Upper lobe of left lung (tissue), 6 donors: ENCODE results near the gene FAM171A1. TPM values are rescaled to one million over a fixed set of nuclear protein-coding genes. Genes with fewer than 3 reads are reported as not detected.

Experiments
- ATAC-seq, 2 donors: fragments of 200-7000 bp; cut with Tn5 transposase; one replicate each; pipeline ENCODE4 v1.9.1; 2022; ENCODE audit warnings: mild to moderate bottlenecking in 2 of 2, moderate library complexity in 2 of 2; ENCODE audit not compliant: low FRiP score in 2 of 2
- DNase-seq, 2 donors: peaks; one replicate each; pipeline ENCODE4 v3.0.0-alpha.2; 2019 to 2020
- H3K27ac ChIP-seq, 4 donors: fragments of 200-600 bp; sonication (generic); one replicate each; pipeline ENCODE4 v1.5.1; 2016 to 2019
- H3K27me3 ChIP-seq, 4 donors: fragments of 200-600 bp; sonication (generic); one replicate each; pipeline ENCODE4 v1.5.1; 2017 to 2019
- H3K36me3 ChIP-seq, 4 donors: fragments of 200-600 bp; sonication (generic); one replicate each; pipeline ENCODE4 v1.5.1; 2016 to 2019
- H3K4me1 ChIP-seq, 4 donors: fragments of 200-600 bp; sonication (generic); one replicate each; pipeline ENCODE4 v1.5.1; 2018 to 2019
- H3K4me3 ChIP-seq, 4 donors: fragments of 200-600 bp; sonication (generic); one replicate each; pipeline ENCODE4 v1.5.1; 2017 to 2019; ENCODE audit warnings: mild to moderate bottlenecking in 2 of 4, moderate library complexity in 1 of 4
- H3K9me3 ChIP-seq, 4 donors: fragments of 200-600 bp; sonication (generic); one replicate each; pipeline ENCODE4 v1.5.1; 2018 to 2019
- EP300 ChIP-seq, 4 donors: sonication (generic); formaldehyde crosslinking; IDR thresholded peaks; one replicate each; pipeline ENCODE4 v1.5.1; 2017; ENCODE audit warnings: antibody characterized with exemption in 4 of 4, control low read depth in 2 of 4
- POLR2A ChIP-seq, 4 donors: fragments of 450-650 bp; IDR thresholded peaks; one replicate each; pipeline ENCODE4 v1.5.1; 2016 to 2017; ENCODE audit warnings: antibody characterized with exemption in 4 of 4, mild to moderate bottlenecking in 2 of 4
- POLR2AphosphoS5 ChIP-seq, 2 donors: sonication (generic); formaldehyde crosslinking; IDR thresholded peaks; one replicate each; pipeline ENCODE4 v1.5.1; 2017; ENCODE audit warnings: antibody characterized with exemption in 2 of 2
- WGBS, 2 donors: methylation state at CpG; one replicate each; pipeline ENCODE4 v1.1.5; 2017 to 2018; 5-methylcytosine and 5-hydroxymethylcytosine counted together
- total RNA-seq, 6 donors: library from RNA; depleted of rRNA in 4 of 6; stranded (reverse); fragments of >200 nt in 4 of 6; gene quantifications; one replicate each; pipeline versions ENCODE4 v1.1.0 to v1.2.1, GENCODE V29; 2016 to 2021
- TF ChIP-seq, protein P1 (sequence below), 6 experiments: fragments of 450-650 bp in 4 of 6; fragments of 200-600 bp in 2 of 6; sonication (generic) in 2 of 6; IDR thresholded peaks; one replicate each; pipeline ENCODE4 v1.5.1; 2016 to 2019; ENCODE audit warnings: antibody characterized with exemption in 6 of 6
- donor health status: DM: no; HTN: no; CAD: no; lungs with moderate emphysema.
- donor health status: DM: no; HTN: yes; CAD: no; lungs with severe emphysema.

FAM171A1 gene
- total RNA-seq, 6 donors from 2014 or later: 3.7 to 19.4 (median 7.2) TPM

- Histone ChIP-seq H3K4me1 (no peaks in the 10 kb centered on the region), H3K27me3 (no peaks in the 10 kb centered on the region), H3K36me3 (no peaks in the 10 kb centered on the region), H3K27ac (no peak overlapping the region), H3K4me3 (no peak overlapping the region), H3K9me3 (no peaks in the 10 kb centered on the region)
- ATAC-seq (no peak), DNase-seq (no peak)
- whole genome bisulfite sequencing, 2 donors: 86 to 98% methylated on average over 5 of the region's 5 CpGs
- TF ChIP-seq EP300 (IDR thresholded peaks at IDR 0.05): no peak
- no peak for TF ChIP-seq POLR2A (IDR thresholded peaks at IDR 0.05)
- TF ChIP-seq, protein P1, sequence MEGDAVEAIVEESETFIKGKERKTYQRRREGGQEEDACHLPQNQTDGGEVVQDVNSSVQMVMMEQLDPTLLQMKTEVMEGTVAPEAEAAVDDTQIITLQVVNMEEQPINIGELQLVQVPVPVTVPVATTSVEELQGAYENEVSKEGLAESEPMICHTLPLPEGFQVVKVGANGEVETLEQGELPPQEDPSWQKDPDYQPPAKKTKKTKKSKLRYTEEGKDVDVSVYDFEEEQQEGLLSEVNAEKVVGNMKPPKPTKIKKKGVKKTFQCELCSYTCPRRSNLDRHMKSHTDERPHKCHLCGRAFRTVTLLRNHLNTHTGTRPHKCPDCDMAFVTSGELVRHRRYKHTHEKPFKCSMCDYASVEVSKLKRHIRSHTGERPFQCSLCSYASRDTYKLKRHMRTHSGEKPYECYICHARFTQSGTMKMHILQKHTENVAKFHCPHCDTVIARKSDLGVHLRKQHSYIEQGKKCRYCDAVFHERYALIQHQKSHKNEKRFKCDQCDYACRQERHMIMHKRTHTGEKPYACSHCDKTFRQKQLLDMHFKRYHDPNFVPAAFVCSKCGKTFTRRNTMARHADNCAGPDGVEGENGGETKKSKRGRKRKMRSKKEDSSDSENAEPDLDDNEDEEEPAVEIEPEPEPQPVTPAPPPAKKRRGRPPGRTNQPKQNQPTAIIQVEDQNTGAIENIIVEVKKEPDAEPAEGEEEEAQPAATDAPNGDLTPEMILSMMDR (IDR thresholded peaks at IDR 0.05): no peak
- TF ChIP-seq POLR2AphosphoS5 (IDR thresholded peaks at IDR 0.05): no peak
These were observed 105.0 kb downstream of the FAM171A1 start for GRCh38 chr10:15266117-15266516.

- WGBS, 2 donors: 96% methylated on average over 2 of the region's 2 CpGs
- H3K27me3 ChIP-seq: no peaks in the 10 kb centered on the region
These were observed 105.5 kb downstream of the FAM171A1 start for GRCh38 chr10:15265558-15265957.

DNA sequence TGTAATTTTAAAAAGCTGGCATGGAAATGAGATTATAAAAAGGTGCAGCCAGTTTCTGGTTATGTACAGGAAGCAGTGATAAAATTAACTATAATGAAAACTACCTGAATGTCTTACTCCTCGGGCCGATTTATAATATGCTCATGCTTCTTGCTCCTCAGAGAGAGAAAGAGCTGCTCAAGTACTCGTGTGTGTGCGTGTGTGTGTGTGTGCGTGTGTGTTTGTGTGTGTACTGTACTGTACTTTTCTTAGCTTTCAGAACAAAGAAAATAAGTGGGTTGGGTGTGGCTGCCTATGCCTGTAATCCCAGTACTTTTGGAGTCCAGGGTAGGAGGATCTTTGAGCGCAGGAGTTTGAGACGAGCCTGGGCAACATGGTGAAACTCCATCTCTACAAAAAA, 106.0 kb downstream of the FAM171A1 start:
- Histone ChIP-seq H3K27ac (no peak overlapping the region), H3K4me3 (no peak overlapping the region), H3K9me3 (no peaks in the 10 kb centered on the region), H3K27me3 (no peaks in the 10 kb centered on the region), H3K36me3 (no peaks in the 10 kb centered on the region), H3K4me1 (no peaks in the 10 kb centered on the region)
- DNase-seq (no peak), ATAC-seq (no peak)
- TF ChIP-seq, protein P1 (IDR thresholded peaks at IDR 0.05): no peak
- no peak for TF ChIP-seq POLR2AphosphoS5 (IDR thresholded peaks at IDR 0.05)
- TF ChIP-seq EP300 (IDR thresholded peaks at IDR 0.05): no peak
- no peak for TF ChIP-seq POLR2A (IDR thresholded peaks at IDR 0.05)
- whole genome bisulfite sequencing, 2 donors: 80 to 84% methylated on average over 7 of the region's 7 CpGs

More at GRCh38 chr10:15265558-15265957, 105.5 kb downstream of the FAM171A1 start:
- H3K4me3 ChIP-seq: no peak overlapping the region
- H3K4me1 ChIP-seq: no peaks in the 10 kb centered on the region
- DNase-seq (no peak), ATAC-seq (no peak)
- no peaks in the 10 kb centered on the region for H3K36me3 ChIP-seq
- no peaks in the 10 kb centered on the region for H3K9me3 ChIP-seq
- TF ChIP-seq POLR2A (IDR thresholded peaks at IDR 0.05): no peak
- TF ChIP-seq EP300 (IDR thresholded peaks at IDR 0.05): no peak
- no peak overlapping the region for H3K27ac ChIP-seq

GRCh38 chr10:15263657-15264323, 107.3 kb downstream of the FAM171A1 start:
- no peaks in the 10 kb centered on the region for H3K27me3 ChIP-seq
- WGBS, 2 donors: 89 to 93% methylated on average over 8 of the region's 8 CpGs
- DNase-seq (no peak), ATAC-seq (no peak)
- no peaks in the 10 kb centered on the region for H3K4me1 ChIP-seq
- H3K4me3 ChIP-seq: no peak overlapping the region
- no peak overlapping the region for H3K27ac ChIP-seq
- no peaks in the 10 kb centered on the region for H3K36me3 ChIP-seq
- H3K9me3 ChIP-seq: no peaks in the 10 kb centered on the region
- TF ChIP-seq POLR2AphosphoS5 (IDR thresholded peaks at IDR 0.05) (no peak), POLR2A (IDR thresholded peaks at IDR 0.05) (no peak), EP300 (IDR thresholded peaks at IDR 0.05) (no peak)
- TF ChIP-seq, protein P1 (IDR thresholded peaks at IDR 0.05): no peak

DNA sequence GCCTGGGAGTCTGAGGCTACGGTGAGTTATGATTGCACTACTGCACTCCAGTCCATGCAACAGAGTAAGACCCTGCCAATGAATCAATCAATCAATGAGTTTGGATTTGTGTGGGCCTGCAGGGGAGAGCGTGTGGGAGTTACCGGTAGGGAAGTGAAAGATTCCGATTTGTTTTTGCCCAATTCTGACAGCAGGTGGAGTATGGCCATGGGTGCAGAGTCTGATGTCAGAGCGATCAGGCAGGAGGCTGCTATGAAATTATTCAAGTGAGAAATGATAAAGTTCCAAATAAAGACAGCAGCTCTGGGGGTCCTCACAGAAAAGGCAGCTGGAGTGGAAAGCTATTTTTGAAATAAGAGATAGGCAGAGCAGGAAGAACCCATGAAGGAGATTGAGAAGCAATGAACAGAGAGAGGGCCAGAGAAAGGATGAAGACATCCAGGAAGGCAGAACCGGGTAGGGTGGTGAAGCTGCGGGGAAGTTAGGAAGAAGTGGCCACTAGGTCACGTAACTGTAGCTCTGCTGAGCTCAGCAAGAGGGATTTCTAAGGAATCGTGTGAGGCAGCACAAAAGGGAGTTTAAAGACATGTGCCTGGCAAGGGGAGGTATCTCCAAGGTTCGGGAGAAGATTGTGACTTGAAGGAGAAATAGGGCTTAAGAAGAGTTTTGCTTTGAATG, 108.9 kb downstream of the FAM171A1 start:
- DNase-seq: no peak
- WGBS, 2 donors: 45 to 57% methylated on average over 10 of the region's 10 CpGs
- H3K9me3 ChIP-seq: no peaks in the 10 kb centered on the region
- ATAC-seq: peak in 1 of 2 donors; percentile 60
- no peak overlapping the region for H3K4me3 ChIP-seq
- no peaks in the 10 kb centered on the region for H3K36me3 ChIP-seq
- no peaks in the 10 kb centered on the region for H3K27me3 ChIP-seq
- H3K4me1 ChIP-seq: no peaks in the 10 kb centered on the region
- TF ChIP-seq, protein P1 (IDR thresholded peaks at IDR 0.05): peak in 1 of 6 experiments; percentile 14
- TF ChIP-seq POLR2AphosphoS5 (IDR thresholded peaks at IDR 0.05): no peak
- H3K27ac ChIP-seq: no peak overlapping the region
